Activated naive CD8-positive, alpha-beta T cell treated with anti-CD3 and anti-CD28 coated beads, Interleukin-2, amount 10 ng/mL, durations not matched to agents 7 days and 5 days (primary cell): Measurements from ENCODE around the gene GRK5. TPM values are rescaled to one million over a fixed set of nuclear protein-coding genes. Genes with fewer than 3 reads are reported as not detected.
"Not testable (repeated sequence)": the region's sequence is repeated elsewhere in the genome, so short reads cannot be mapped to it uniquely, and the experiment has no call there.

Experiments used
- ATAC-seq: fragments of 150-1000 bp; cut with Tn5 transposase; one replicate; pipeline ENCODE4 v1.10.0; 2021; ENCODE audit warnings: low read depth, moderate library complexity
- POLR2A ChIA-PET: fragments of 350-600 bp; sonication (Branson Sonifier 250); formaldehyde crosslinking; loops from one replicate; lab custom pipeline; 2021; ENCODE audit warnings: antibody characterized with exemption; lab: Charles Lee
- DNase-seq: peaks from one replicate; pipeline ENCODE4 v3.0.0; 2021
- H3K27ac Mint-ChIP-seq: one replicate; pipeline ENCODE4 v1.8.0; 2022; ENCODE audit warnings: mild to moderate bottlenecking, mixed read lengths
- H3K27me3 Mint-ChIP-seq: one replicate; pipeline ENCODE4 v1.8.0; 2022; ENCODE audit warnings: mild to moderate bottlenecking, moderate library complexity, mixed read lengths
- H3K36me3 Mint-ChIP-seq: one replicate; pipeline ENCODE4 v1.8.0; 2021; ENCODE audit warnings: mild to moderate bottlenecking, mixed read lengths
- H3K4me1 Mint-ChIP-seq: one replicate; pipeline ENCODE4 v1.8.0; 2021; ENCODE audit warnings: mixed read lengths
- H3K4me3 Mint-ChIP-seq: one replicate; pipeline ENCODE4 v1.8.0; 2022; ENCODE audit warnings: mild to moderate bottlenecking, moderate library complexity, mixed read lengths
- H3K9me3 Mint-ChIP-seq: one replicate; pipeline ENCODE4 v1.8.0; 2021; ENCODE audit warnings: mixed read lengths
- total RNA-seq, 2 experiments: library from RNA; stranded (reverse); gene quantifications; one replicate each; pipeline ENCODE4 v1.2.3, GENCODE V29; 2021

The GRK5 gene
- total RNA-seq, 2 experiments from 2014 or later = 19.6 to 21.8 TPM

DNA sequence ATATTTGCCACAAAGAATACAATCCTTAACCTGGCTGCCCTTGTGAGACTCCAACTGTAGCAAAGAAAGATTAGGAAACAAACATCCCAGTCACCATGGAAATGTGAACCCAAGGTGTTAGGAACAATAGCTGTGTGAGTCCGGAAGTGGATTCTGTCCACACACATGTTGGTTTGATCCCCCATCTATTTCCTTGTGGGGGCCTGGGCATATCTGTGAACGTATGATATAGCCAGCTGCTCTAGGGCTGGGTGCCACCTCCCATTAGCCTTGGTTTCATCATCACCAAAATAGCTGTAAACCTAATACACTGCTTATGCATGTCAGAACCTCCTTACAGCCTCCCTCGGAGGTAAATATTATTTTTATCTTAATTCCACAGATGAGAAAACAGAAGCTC, 26.4 kb downstream of the GRK5 start:
- H3K4me3 Mint-ChIP-seq = no peak overlapping the region
- peaks cover 21% of the 10 kb centered on the region for H3K9me3 Mint-ChIP-seq
- H3K27me3 Mint-ChIP-seq = no peaks in the 10 kb centered on the region
- no peak for DNase-seq
- no peak for ATAC-seq
- POLR2A ChIA-PET = interaction anchor here (0.7 kb wide), 1 partner anchor 21 kb away, joined by 3 read pairs; no protein-coding TSS in a partner anchor
- H3K4me1 Mint-ChIP-seq = peaks cover 35% of the 10 kb centered on the region
- no peak overlapping the region for H3K27ac Mint-ChIP-seq
- H3K36me3 Mint-ChIP-seq = peaks cover 26% of the 10 kb centered on the region

GRCh38 chr10:119235356-119235755, 28.0 kb downstream of the GRK5 start:
- Mint-ChIP-seq H3K27me3 (no peaks in the 10 kb centered on the region), H3K4me1 (peaks cover 35% of the 10 kb centered on the region), H3K27ac (no peak overlapping the region), H3K4me3 (no peak overlapping the region), H3K9me3 (peaks cover 18% of the 10 kb centered on the region), H3K36me3 (peaks cover 21% of the 10 kb centered on the region)
- POLR2A ChIA-PET = interaction anchor here (0.6 kb wide), 1 partner anchor 127 kb away, joined by 4 read pairs; no protein-coding TSS in a partner anchor
- DNase-seq (no peak), ATAC-seq (no peak)

- ATAC-seq (peak; percentile 70), DNase-seq (no peak)
- H3K27ac Mint-ChIP-seq = peak overlapping the region; percentile 56
- POLR2A ChIA-PET = no interaction called here
- peaks cover 23% of the 10 kb centered on the region for H3K4me1 Mint-ChIP-seq
- peaks cover 3% of the 10 kb centered on the region for H3K36me3 Mint-ChIP-seq
- peak overlapping the region; percentile 31 for H3K4me3 Mint-ChIP-seq
- peaks cover 2% of the 10 kb centered on the region for H3K9me3 Mint-ChIP-seq
- no peaks in the 10 kb centered on the region for H3K27me3 Mint-ChIP-seq
These were observed 30.5 kb downstream of the GRK5 start for GRCh38 chr10:119237722-119238436.

DNA sequence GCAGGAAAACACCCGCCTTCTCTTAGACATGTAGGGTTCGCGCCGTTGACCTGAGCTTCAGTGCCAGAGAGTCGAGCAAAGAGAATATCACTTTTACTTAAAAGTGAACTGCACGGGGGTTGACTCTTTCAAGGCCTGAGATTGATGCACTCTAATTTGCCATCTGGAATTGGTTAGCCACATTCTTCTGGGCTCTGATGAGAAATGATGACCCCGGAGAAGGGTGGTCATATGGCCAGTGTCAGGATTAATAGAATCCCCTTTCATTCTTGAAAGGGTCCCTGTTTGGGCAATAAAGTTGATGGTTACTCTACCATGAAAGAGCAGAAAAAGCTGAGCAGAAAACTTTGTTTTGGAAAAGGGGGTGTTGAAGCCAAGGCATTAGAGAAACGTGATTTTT, 31.2 kb downstream of the GRK5 start:
- Mint-ChIP-seq H3K27me3 (no peaks in the 10 kb centered on the region), H3K27ac (no peak overlapping the region), H3K9me3 (peaks cover 2% of the 10 kb centered on the region), H3K4me3 (no peak overlapping the region), H3K36me3 (peaks cover 3% of the 10 kb centered on the region), H3K4me1 (peaks cover 18% of the 10 kb centered on the region)
- DNase-seq = no peak
- POLR2A ChIA-PET = no interaction called here
- no peak for ATAC-seq

GRCh38 chr10:119239015-119239414, 31.6 kb downstream of the GRK5 start:
- H3K27me3 Mint-ChIP-seq, DNase-seq, H3K27ac Mint-ChIP-seq, H3K36me3 Mint-ChIP-seq, H3K9me3 Mint-ChIP-seq, ATAC-seq, POLR2A ChIA-PET, H3K4me3 Mint-ChIP-seq: not testable (repeated sequence)
- peaks cover 17% of the 10 kb centered on the region for H3K4me1 Mint-ChIP-seq

GRCh38 chr10:119239630-119240029, 32.3 kb downstream of the GRK5 start:
- H3K9me3 Mint-ChIP-seq, H3K4me3 Mint-ChIP-seq, POLR2A ChIA-PET, H3K27ac Mint-ChIP-seq, H3K27me3 Mint-ChIP-seq, ATAC-seq, H3K36me3 Mint-ChIP-seq, DNase-seq: not testable (repeated sequence)
- peaks cover 17% of the 10 kb centered on the region for H3K4me1 Mint-ChIP-seq

GRCh38 chr10:119241066-119241465, 33.7 kb downstream of the GRK5 start:
- H3K4me1 Mint-ChIP-seq = peaks cover 17% of the 10 kb centered on the region
- H3K27ac Mint-ChIP-seq = no peak overlapping the region
- H3K27me3 Mint-ChIP-seq = no peaks in the 10 kb centered on the region
- no peak overlapping the region for H3K4me3 Mint-ChIP-seq
- DNase-seq (no peak), ATAC-seq (no peak)
- H3K9me3 Mint-ChIP-seq = peaks cover 2% of the 10 kb centered on the region
- peaks cover 3% of the 10 kb centered on the region for H3K36me3 Mint-ChIP-seq
- POLR2A ChIA-PET = no interaction called here

- Mint-ChIP-seq H3K36me3 (peaks cover 3% of the 10 kb centered on the region), H3K27ac (no peak overlapping the region), H3K9me3 (peaks cover 2% of the 10 kb centered on the region), H3K27me3 (no peaks in the 10 kb centered on the region), H3K4me3 (no peak overlapping the region), H3K4me1 (peaks cover 13% of the 10 kb centered on the region)
- DNase-seq (no peak), ATAC-seq (no peak)
- POLR2A ChIA-PET = no interaction called here
These were observed 34.8 kb downstream of the GRK5 start for GRCh38 chr10:119242186-119242585.

- peaks cover 2% of the 10 kb centered on the region for H3K9me3 Mint-ChIP-seq
- H3K4me1 Mint-ChIP-seq = peaks cover 2% of the 10 kb centered on the region
- DNase-seq = no peak
- peaks cover 3% of the 10 kb centered on the region for H3K36me3 Mint-ChIP-seq
- ATAC-seq = no peak
- no peaks in the 10 kb centered on the region for H3K27me3 Mint-ChIP-seq
- H3K27ac Mint-ChIP-seq = no peak overlapping the region
- POLR2A ChIA-PET = no interaction called here
- H3K4me3 Mint-ChIP-seq = no peak overlapping the region
These were observed 36.1 kb downstream of the GRK5 start for GRCh38 chr10:119243488-119243887.

GRCh38 chr10:119243967-119244366, 36.6 kb downstream of the GRK5 start:
- H3K27me3 Mint-ChIP-seq = no peaks in the 10 kb centered on the region
- H3K27ac Mint-ChIP-seq = no peak overlapping the region
- H3K9me3 Mint-ChIP-seq = peaks cover 2% of the 10 kb centered on the region
- H3K4me3 Mint-ChIP-seq = no peak overlapping the region
- no peaks in the 10 kb centered on the region for H3K4me1 Mint-ChIP-seq
- no peak for DNase-seq
- POLR2A ChIA-PET = no interaction called here
- ATAC-seq = no peak
- peaks cover 3% of the 10 kb centered on the region for H3K36me3 Mint-ChIP-seq

DNA sequence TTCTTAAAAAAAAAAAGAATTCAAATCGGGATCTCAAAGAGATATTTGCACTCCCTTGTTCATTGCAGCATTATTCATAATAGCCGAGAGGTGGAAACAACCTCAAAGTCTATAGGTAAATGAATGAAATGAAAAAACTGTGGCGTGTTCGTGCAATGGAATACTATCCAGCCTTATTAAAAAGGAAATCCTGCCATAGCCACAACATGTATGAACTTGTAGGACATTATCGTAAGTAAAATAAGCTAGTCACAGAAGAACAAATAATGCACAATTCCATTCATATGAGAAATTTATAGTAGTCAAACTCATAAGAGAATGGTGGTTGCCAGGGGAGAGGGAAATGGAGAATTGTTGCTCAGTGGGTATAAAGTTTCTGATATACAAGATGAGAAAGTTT, 37.9 kb downstream of the GRK5 start:
- Mint-ChIP-seq H3K27ac (no peak overlapping the region), H3K4me1 (no peaks in the 10 kb centered on the region), H3K27me3 (no peaks in the 10 kb centered on the region), H3K36me3 (no peaks in the 10 kb centered on the region), H3K4me3 (no peak overlapping the region), H3K9me3 (no peaks in the 10 kb centered on the region)
- DNase-seq = no peak
- POLR2A ChIA-PET = interaction anchor here (0.7 kb wide), 1 partner anchor 244 kb away, joined by 5 read pairs; no protein-coding TSS in a partner anchor
- ATAC-seq = no peak

DNA sequence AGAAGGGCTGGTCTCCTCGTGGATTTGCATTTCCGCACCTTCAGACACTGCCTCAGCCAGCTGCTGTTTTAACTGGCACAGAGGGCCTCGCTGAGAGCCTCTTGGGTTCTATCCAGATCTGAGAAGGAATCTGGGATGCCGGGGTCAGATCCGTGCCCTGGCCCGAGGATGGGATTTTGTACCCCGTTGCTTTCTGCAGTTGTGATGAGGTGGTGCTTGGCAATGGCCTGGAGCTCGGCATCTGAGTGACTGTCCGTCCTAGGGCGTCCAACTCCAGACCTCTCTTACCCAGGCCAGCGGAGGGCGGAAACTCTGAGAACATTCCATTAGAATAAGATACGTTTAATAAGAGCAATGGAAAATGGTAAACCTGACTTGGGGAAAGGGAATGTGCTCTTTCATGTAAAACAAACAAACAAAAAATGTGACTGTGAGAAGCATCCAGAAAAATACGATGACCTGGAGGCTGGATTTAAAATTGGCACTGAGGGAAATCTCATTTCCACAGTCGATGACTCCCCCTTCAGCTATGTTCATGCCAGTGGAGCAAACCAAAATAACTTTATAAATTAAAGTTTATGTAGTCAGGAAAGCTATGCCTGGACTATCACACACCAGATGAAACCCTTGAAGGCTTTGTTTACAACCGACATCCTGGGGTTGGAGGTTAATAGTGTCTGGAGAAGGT, 39.6 kb downstream of the GRK5 start:
- H3K4me3 Mint-ChIP-seq = no peak overlapping the region
- ATAC-seq (no peak), DNase-seq (no peak)
- H3K27me3 Mint-ChIP-seq = no peaks in the 10 kb centered on the region
- POLR2A ChIA-PET = no interaction called here
- H3K9me3 Mint-ChIP-seq = no peaks in the 10 kb centered on the region
- H3K36me3 Mint-ChIP-seq = no peaks in the 10 kb centered on the region
- H3K27ac Mint-ChIP-seq = no peak overlapping the region
- no peaks in the 10 kb centered on the region for H3K4me1 Mint-ChIP-seq

- H3K9me3 Mint-ChIP-seq = no peaks in the 10 kb centered on the region
- no peaks in the 10 kb centered on the region for H3K4me1 Mint-ChIP-seq
- no peak overlapping the region for H3K27ac Mint-ChIP-seq
- no peaks in the 10 kb centered on the region for H3K36me3 Mint-ChIP-seq
- no peak for DNase-seq
- no peak for ATAC-seq
- H3K4me3 Mint-ChIP-seq = no peak overlapping the region
- H3K27me3 Mint-ChIP-seq = no peaks in the 10 kb centered on the region
- POLR2A ChIA-PET = no interaction called here
These were observed 40.2 kb downstream of the GRK5 start for GRCh38 chr10:119247550-119247894.

- Mint-ChIP-seq H3K4me3 (no peak overlapping the region), H3K36me3 (no peaks in the 10 kb centered on the region), H3K27me3 (no peaks in the 10 kb centered on the region), H3K27ac (no peak overlapping the region), H3K4me1 (no peaks in the 10 kb centered on the region), H3K9me3 (no peaks in the 10 kb centered on the region)
- DNase-seq = no peak
- POLR2A ChIA-PET = no interaction called here
- no peak for ATAC-seq
These were observed 40.8 kb downstream of the GRK5 start for GRCh38 chr10:119248184-119248583.
